OCI-LY1 (cell line): ENCODE measurements around the gene CCDC28B.

Experiments
- EZH2 ChIP-seq: fragments of 200-600 bp; sonication (generic), shearing (Covaris generic); IDR thresholded peaks from 2 replicates; pipeline ENCODE4 v1.8.0; 2017; ENCODE audit warnings: borderline replicate concordance, mixed run types, mild to moderate bottlenecking, antibody characterized with exemption, low read length, moderate library complexity, mixed read lengths
- TF ChIP-seq, protein P1 (sequence below): fragments of 200-600 bp; sonication (generic), shearing (Covaris generic); IDR thresholded peaks from 2 replicates; pipeline ENCODE4 v1.5.1; 2017; ENCODE audit warnings: mild to moderate bottlenecking, antibody characterized with exemption, low read length, moderate library complexity, mixed read lengths

DNA sequence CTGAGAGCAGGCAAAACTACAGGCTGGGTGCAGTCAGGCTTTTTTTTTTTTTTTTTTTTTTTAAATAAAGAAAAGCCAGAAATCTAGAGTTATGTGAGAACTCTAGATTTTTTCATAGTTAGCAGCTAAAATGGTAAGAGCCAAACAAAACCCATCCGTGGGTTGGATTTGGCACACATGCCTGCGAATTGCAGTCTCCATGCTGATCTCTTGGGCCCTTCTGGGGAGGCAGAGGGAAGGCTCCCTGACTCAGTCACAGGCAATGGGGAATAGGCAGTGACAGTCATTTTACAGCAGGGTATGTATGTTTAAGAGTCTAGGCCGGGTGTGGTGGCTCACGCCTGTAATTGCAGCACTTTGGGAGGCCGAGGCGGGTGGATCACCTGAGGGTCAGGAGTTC lies 18.3 kb upstream of the CCDC28B start:
- TF ChIP-seq, protein P1, sequence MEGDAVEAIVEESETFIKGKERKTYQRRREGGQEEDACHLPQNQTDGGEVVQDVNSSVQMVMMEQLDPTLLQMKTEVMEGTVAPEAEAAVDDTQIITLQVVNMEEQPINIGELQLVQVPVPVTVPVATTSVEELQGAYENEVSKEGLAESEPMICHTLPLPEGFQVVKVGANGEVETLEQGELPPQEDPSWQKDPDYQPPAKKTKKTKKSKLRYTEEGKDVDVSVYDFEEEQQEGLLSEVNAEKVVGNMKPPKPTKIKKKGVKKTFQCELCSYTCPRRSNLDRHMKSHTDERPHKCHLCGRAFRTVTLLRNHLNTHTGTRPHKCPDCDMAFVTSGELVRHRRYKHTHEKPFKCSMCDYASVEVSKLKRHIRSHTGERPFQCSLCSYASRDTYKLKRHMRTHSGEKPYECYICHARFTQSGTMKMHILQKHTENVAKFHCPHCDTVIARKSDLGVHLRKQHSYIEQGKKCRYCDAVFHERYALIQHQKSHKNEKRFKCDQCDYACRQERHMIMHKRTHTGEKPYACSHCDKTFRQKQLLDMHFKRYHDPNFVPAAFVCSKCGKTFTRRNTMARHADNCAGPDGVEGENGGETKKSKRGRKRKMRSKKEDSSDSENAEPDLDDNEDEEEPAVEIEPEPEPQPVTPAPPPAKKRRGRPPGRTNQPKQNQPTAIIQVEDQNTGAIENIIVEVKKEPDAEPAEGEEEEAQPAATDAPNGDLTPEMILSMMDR = no peak
- no peak for TF ChIP-seq EZH2
